Naive thymus-derived CD4-positive, alpha-beta T cell (primary cell): ENCODE data around the gene AHDC1. TPM values are rescaled to one million over a fixed set of nuclear protein-coding genes. Genes with fewer than 3 reads are reported as not detected.
"Not testable (repeated sequence)": the region's sequence is repeated elsewhere in the genome, so short reads cannot be mapped to it uniquely, and the experiment has no call there.

ENCODE experiments used
- ATAC-seq: fragments of 150-1000 bp; cut with Tn5 transposase; 2 replicates; pipeline ENCODE4 v1.10.0; 2021; ENCODE audit warnings: mild to moderate bottlenecking, moderate library complexity
- CTCF ChIA-PET: fragments of 350-600 bp; sonication (Branson Sonifier 250); formaldehyde crosslinking; loops from one replicate; lab custom pipeline; 2021; ENCODE audit warnings: antibody characterized with exemption; lab: Charles Lee
- POLR2A ChIA-PET: fragments of 350-600 bp; sonication (Branson Sonifier 250); formaldehyde crosslinking; loops from one replicate; lab custom pipeline; 2021; ENCODE audit warnings: antibody characterized with exemption, inconsistent platforms; lab: Charles Lee
- DNase-seq, 9 donors: peaks; one replicate each; pipeline versions ENCODE4 v3.0.0 to v3.0.0-alpha.2; 2020 to 2022; ENCODE audit warnings: mixed read lengths in 1 of 9
- H3K27ac ChIP-seq: one replicate; pipeline ENCODE4 v1.7.0; 2013; ENCODE audit warnings: mild to moderate bottlenecking, low read depth, low read length, moderate library complexity
- H3K27me3 ChIP-seq, 2 donors: one replicate each; pipeline ENCODE4 v1.7.0; 2013; ENCODE audit warnings: low read length in 2 of 2, mild to moderate bottlenecking in 2 of 2, moderate library complexity in 2 of 2; ENCODE audit not compliant: control insufficient read depth in 2 of 2, insufficient read depth in 2 of 2
- H3K36me3 ChIP-seq, 3 experiments: 1 replicate in 2 of 3; 2 replicates in 1 of 3; pipeline ENCODE4 v1.7.0; 2013; ENCODE audit warnings: low read length in 3 of 3, mild to moderate bottlenecking in 3 of 3, moderate library complexity in 1 of 3; ENCODE audit not compliant: insufficient read depth in 3 of 3, control insufficient read depth in 2 of 3
- H3K4me1 ChIP-seq, 2 donors: one replicate each; pipeline ENCODE4 v1.7.0; 2013; ENCODE audit warnings: low read length in 2 of 2, mild to moderate bottlenecking in 2 of 2, moderate library complexity in 1 of 2; ENCODE audit not compliant: control insufficient read depth in 2 of 2, insufficient read depth in 2 of 2
- H3K4me3 ChIP-seq: 2 replicates; pipeline ENCODE4 v1.7.0; 2013; ENCODE audit warnings: mild to moderate bottlenecking, low read length
- H3K9me3 ChIP-seq, 3 experiments: 1 replicate in 2 of 3; 2 replicates in 1 of 3; pipeline ENCODE4 v1.7.0; 2013; ENCODE audit warnings: low read length in 3 of 3; ENCODE audit not compliant: control insufficient read depth in 2 of 3
- H3K27ac Mint-ChIP-seq, 9 donors: one replicate each; pipeline ENCODE4 v1.8.0; 2020 to 2022; ENCODE audit warnings: mixed read lengths in 9 of 9, mild to moderate bottlenecking in 8 of 9, moderate library complexity in 5 of 9, inconsistent platforms in 2 of 9
- H3K27me3 Mint-ChIP-seq, 5 donors: one replicate each; pipeline ENCODE4 v1.8.0; 2021 to 2022; ENCODE audit warnings: mixed read lengths in 5 of 5, mild to moderate bottlenecking in 1 of 5
- H3K36me3 Mint-ChIP-seq, 5 donors: one replicate each; pipeline ENCODE4 v1.8.0; 2020 to 2022; ENCODE audit warnings: mixed read lengths in 5 of 5, mild to moderate bottlenecking in 3 of 5, inconsistent platforms in 1 of 5
- H3K4me1 Mint-ChIP-seq, 7 donors: one replicate each; pipeline ENCODE4 v1.8.0; 2020 to 2022; ENCODE audit warnings: mixed read lengths in 7 of 7, mild to moderate bottlenecking in 3 of 7, inconsistent platforms in 1 of 7
- H3K4me3 Mint-ChIP-seq, 10 donors: one replicate each; pipeline ENCODE4 v1.8.0; 2020 to 2022; ENCODE audit warnings: mild to moderate bottlenecking in 10 of 10, mixed read lengths in 10 of 10, moderate library complexity in 6 of 10, inconsistent platforms in 2 of 10
- H3K9me3 Mint-ChIP-seq, 11 donors: one replicate each; pipeline ENCODE4 v1.8.0; 2020 to 2022; ENCODE audit warnings: mixed read lengths in 11 of 11, mild to moderate bottlenecking in 4 of 11, inconsistent platforms in 1 of 11, moderate library complexity in 1 of 11
- intact Hi-C, 2 donors: fragments of 100-400 bp; cut with micrococcal nuclease; formaldehyde crosslinking; loops; one replicate each; pipeline ENCODE4 v1.15.1; 2023
- polyA plus RNA-seq, 2 donors: library from polyadenylated mRNA; unstranded; fragments of 300-500 nt; fragmentation: Illumina TruSeq; gene quantifications; one replicate each; pipeline ENCODE4 v1.2.3, GENCODE V29; 2021
- total RNA-seq, 6 experiments: library from RNA in 5 of 6; stranded (reverse) in 5 of 6; gene quantifications; 1 replicate in 5 of 6; 2 replicates in 1 of 6; pipeline ENCODE4 v1.2.3 and lab custom pipeline; 2021 to 2026

Gene AHDC1
- total and polyA plus RNA-seq, 7 experiments from 2014 or later, result 0.90 to 38.8 (median 21.3) TPM

DNA sequence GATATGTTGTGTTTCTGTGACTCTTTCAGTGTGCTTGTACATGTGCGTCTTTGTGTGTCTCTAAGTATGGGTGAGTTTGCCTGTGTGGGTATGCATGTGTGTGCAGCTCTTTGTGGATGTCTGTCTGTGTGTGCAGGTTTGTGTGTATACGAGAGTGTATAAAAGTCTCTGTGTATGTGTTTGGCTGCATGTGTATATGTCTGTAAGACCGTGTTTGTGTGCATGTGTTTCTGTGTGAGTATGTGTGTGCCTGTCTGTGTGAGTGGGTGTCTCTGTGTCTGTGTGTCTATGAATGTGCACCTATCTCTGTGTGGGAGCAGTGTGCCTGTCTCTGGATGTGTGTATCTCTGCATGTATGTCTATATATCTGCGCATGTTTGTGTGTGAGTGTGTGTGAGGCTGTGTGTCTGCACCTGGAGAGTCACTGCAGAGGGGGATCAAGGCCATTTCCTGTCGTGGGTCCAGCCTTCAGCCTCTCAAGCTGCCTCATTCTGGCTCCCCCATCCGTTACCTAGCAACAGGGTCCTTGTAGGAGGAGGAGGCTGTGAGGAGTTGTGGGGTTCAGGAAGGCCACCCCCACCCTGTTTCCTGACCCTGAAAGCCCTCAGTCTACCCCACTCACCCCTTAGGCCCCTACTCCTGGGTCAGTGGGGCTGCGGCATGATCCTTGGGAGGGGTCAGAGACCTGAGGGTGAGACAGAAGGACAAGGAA lies 20.7 kb upstream of the AHDC1 start:
- Mint-ChIP-seq H3K27ac (no peak overlapping the region), H3K27me3 (peaks cover 0 to 2% (median 0%) of the 10 kb centered on the region in 5 donors), H3K4me3 (no peak overlapping the region), H3K36me3 (no peaks in the 10 kb centered on the region), H3K4me1 (peaks cover 26 to 37% (median 29%) of the 10 kb centered on the region in 7 donors), H3K9me3 (no peaks in the 10 kb centered on the region)
- Histone ChIP-seq H3K4me3 (peak overlapping the region; percentile 15), H3K4me1 (peaks cover 35 to 52% of the 10 kb centered on the region in 2 donors), H3K36me3 (no peaks in the 10 kb centered on the region), H3K27me3 (no peaks in the 10 kb centered on the region), H3K27ac (no peak overlapping the region), H3K9me3 (no peaks in the 10 kb centered on the region)
- DNase-seq (no peak), ATAC-seq (no peak)
- ChIA-PET POLR2A (interaction anchor here (1.2 to 1.5 kb wide), 2 partner anchors 8 to 16 kb away, joined by 4 read pairs; no protein-coding TSS in a partner anchor), CTCF (interaction anchor here (1.4 kb wide), 1 partner anchor 38 kb away, joined by 7 read pairs; no protein-coding TSS in a partner anchor)
- intact Hi-C loops, result no loop called here

DNA sequence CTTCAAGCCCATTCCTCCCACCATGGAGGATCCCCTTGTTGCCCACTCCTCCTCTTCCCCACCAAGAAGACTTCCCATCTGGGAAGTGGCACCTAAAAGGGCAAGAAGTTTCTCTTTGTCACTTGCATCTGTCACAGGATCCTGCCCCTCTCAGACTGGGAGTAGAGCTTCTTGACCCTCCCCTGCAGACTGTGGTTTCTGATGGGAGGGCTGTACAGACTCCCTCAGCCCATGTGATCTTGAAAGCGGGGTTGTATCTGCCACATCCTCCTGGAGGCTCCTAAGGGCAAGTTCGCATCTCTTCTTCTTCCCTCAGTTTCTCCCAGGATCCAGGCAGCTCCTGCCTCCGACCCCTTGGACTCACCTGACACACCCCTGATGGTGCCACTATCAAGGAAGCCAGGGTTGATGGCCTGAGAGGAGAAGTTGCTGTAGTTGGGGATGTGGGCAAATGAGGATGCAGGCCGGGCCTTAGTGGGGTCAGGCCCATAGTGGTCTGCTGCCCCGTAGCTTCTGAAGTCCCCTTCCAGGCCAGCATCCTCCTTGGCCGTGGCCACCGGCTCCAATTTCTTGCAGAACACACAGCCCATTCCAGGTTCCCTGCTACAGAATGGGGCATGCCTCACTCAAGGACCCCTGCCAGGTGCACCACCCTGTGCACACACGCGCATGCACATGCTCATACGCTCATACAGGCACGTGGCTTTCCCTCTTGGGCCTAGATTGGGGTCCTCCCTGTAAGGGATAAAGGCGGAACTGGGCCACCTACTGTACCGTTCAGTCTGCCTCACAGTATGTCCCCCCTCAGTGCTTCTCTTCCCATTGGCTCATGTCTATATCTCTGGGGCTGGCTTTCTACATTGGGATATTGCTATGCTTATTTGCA lies 19.6 kb upstream of the AHDC1 start:
- peaks cover 35 to 47% of the 10 kb centered on the region in 2 donors for H3K4me1 ChIP-seq
- H3K4me3 Mint-ChIP-seq, result peak overlapping the region in 7 of 10 donors; percentile 5 to 70 (median 29)
- H3K36me3 Mint-ChIP-seq, result peaks cover 0 to 1% (median 0%) of the 10 kb centered on the region in 5 donors
- H3K9me3 Mint-ChIP-seq, result no peaks in the 10 kb centered on the region
- peak overlapping the region in 5 of 9 donors; percentile 4 to 75 (median 29) for H3K27ac Mint-ChIP-seq
- no peaks in the 10 kb centered on the region for H3K27me3 ChIP-seq
- no peak overlapping the region for H3K4me3 ChIP-seq
- H3K4me1 Mint-ChIP-seq, result peaks cover 26 to 36% (median 30%) of the 10 kb centered on the region in 7 donors
- H3K9me3 ChIP-seq, result no peaks in the 10 kb centered on the region
- ATAC-seq (no peak), DNase-seq (no peak)
- H3K36me3 ChIP-seq, result no peaks in the 10 kb centered on the region
- CTCF ChIA-PET, result interaction anchor here (0.5 kb wide), 1 partner anchor 526 kb away, joined by 3 read pairs; no protein-coding TSS in a partner anchor
- peaks cover 0 to 2% (median 0%) of the 10 kb centered on the region in 5 donors for H3K27me3 Mint-ChIP-seq
- no peak overlapping the region for H3K27ac ChIP-seq
- POLR2A ChIA-PET, result interaction anchor here (1.0 to 1.2 kb wide), 2 partner anchors 11 to 14 kb away, joined by 3 to 4 read pairs; partner anchors contain the start of gene FGR
- intact Hi-C loops, result no loop called here

DNA sequence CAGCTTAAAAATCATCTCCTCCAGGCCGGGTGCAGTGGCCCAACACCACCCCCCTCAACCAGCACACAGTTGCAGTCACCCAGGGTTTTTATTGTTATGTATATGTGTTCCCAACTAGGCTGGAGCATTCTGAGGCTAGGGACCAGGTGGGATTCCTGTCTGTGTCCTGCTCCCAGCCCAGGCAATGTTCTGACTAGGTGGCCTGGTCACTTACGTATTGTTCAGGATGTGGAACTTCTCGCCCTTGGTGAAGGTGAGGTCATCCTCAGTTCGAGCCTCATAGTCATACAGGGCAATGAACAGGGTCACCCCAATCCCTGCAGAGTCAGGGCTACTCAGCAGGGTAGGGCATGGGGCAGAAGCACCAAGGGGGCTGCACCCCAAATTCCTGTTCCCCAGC lies 18.9 kb upstream of the AHDC1 start:
- intact Hi-C loops, result no loop called here
- Mint-ChIP-seq H3K36me3 (peaks cover 0 to 2% (median 0%) of the 10 kb centered on the region in 5 donors), H3K27ac (no peak overlapping the region), H3K27me3 (peaks cover 0 to 2% (median 0%) of the 10 kb centered on the region in 5 donors), H3K4me3 (peak overlapping the region in 2 of 10 donors; percentile 29 to 70), H3K9me3 (no peaks in the 10 kb centered on the region), H3K4me1 (peaks cover 32 to 40% (median 33%) of the 10 kb centered on the region in 7 donors)
- Histone ChIP-seq H3K27me3 (no peaks in the 10 kb centered on the region), H3K27ac (no peak overlapping the region), H3K9me3 (no peaks in the 10 kb centered on the region), H3K4me1 (peaks cover 38 to 53% of the 10 kb centered on the region in 2 donors), H3K4me3 (no peak overlapping the region), H3K36me3 (no peaks in the 10 kb centered on the region)
- no peak for ATAC-seq
- ChIA-PET POLR2A (interaction anchor here (1.0 kb wide), 1 partner anchor 12 kb away, joined by 3 read pairs; the partner anchor contains the start of gene FGR), CTCF (interaction anchor here (0.5 kb wide), 1 partner anchor 525 kb away, joined by 3 read pairs; no protein-coding TSS in a partner anchor)
- no peak for DNase-seq

DNA sequence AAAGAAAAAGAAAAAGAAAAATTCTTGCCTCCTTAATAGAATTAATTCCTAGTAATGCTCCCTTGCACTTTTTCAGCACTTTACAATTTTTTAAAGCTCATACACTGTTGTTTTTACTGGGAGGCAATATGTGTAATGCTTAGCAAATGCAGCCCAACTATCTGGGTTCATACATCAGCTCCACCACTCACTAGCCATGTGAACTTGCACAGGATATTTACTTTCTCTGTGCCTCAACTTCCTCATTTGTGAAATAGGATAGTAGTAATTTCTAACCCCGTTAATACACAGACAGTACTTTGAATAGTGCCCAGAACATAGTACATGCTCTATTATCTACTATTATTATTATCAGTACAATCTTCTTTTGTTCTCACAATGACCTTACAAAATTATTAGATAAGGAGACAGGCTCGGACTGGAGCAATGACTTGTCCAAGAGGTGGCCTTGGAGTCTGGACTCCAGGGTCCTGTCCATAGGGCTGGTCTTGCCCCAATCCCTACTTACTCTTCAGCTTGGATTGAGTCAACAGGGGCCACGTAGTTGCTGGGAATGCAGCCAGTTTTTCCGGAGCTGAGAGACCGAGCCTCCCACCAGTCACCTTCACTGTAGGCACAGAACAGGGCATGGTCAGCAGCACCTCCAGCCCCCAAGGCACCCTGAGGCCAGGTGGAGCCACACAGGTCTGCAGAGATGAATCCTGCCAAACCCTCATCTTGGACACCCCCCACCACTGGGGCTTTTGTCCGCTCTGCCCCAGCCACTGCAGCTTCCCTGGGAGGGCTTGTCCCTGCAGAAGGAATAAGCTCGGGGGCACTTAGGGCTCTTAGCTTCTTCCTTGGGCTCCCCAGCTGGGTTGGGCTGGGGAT lies 17.3 kb upstream of the AHDC1 start:
- H3K27ac ChIP-seq, result no peak overlapping the region
- intact Hi-C loops, result no loop called here

DNA sequence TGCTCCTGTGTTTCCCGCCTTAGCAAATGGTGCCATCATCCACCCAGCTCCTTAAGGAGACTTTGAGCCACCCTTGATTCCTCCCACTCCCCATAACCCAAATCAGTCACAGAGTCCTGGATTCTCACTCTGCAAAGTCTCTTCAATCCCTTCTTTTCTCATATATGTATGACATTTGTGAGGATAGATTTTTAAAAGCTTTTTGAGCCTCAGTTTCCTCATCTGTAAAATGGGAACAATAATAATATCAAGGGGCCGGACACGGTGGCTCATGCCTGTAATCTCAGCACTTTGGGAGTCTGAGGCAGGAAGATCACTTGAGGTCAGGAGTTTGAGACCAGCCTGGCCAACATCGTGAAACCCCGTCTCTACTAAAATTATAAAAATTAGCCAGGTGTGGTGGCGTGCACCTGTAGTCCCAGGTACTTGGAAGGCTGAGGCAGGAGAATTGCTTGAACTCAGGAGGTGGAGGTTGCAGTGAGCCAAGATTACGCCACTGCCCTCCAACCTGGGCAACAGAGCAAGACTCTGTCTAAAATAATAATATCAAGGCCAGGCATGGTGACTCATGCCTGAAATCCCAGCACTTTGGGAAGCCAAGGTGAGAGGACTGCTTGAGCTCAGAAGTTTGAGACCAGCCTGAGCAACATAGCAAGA lies 16.0 kb upstream of the AHDC1 start:
- H3K9me3 Mint-ChIP-seq, H3K36me3 ChIP-seq, ATAC-seq, H3K4me3 ChIP-seq, H3K27me3 ChIP-seq, DNase-seq, H3K27me3 Mint-ChIP-seq, H3K36me3 Mint-ChIP-seq, H3K27ac ChIP-seq, H3K9me3 ChIP-seq, intact Hi-C loops: not testable (repeated sequence)
- Mint-ChIP-seq H3K27ac (peak overlapping the region in 7 of 9 donors; percentile 15 to 85 (median 76)), H3K4me3 (peak overlapping the region in 6 of 10 donors; percentile 2 to 66 (median 30)), H3K4me1 (peaks cover 38 to 56% (median 53%) of the 10 kb centered on the region in 7 donors)
- ChIA-PET POLR2A (interaction anchor here (1.1 to 18.4 kb wide), 5 partner anchors 8 to 45 kb away, joined by 4 to 338 read pairs (median 6); partner anchors contain the start of gene IFI6), CTCF (interaction anchor here (0.9 to 18.3 kb wide), 2 partner anchors 23 to 46 kb away, joined by 3 to 378 read pairs; partner anchors contain the start of gene IFI6)
- peaks cover 54 to 57% of the 10 kb centered on the region in 2 donors for H3K4me1 ChIP-seq

More for the DNA sequence above, 17.3 kb upstream of the AHDC1 start:
- Mint-ChIP-seq H3K27ac (peak overlapping the region in 3 of 9 donors; percentile 19 to 51 (median 33)), H3K27me3 (peaks cover 0 to 2% (median 0%) of the 10 kb centered on the region in 5 donors), H3K9me3 (no peaks in the 10 kb centered on the region), H3K36me3 (peaks cover 0 to 2% (median 0%) of the 10 kb centered on the region in 5 donors), H3K4me1 (peaks cover 38 to 48% (median 45%) of the 10 kb centered on the region in 7 donors), H3K4me3 (no peak overlapping the region)
- Histone ChIP-seq H3K4me3 (no peak overlapping the region), H3K4me1 (peaks cover 54 to 58% of the 10 kb centered on the region in 2 donors), H3K36me3 (no peaks in the 10 kb centered on the region), H3K27me3 (no peaks in the 10 kb centered on the region), H3K9me3 (no peaks in the 10 kb centered on the region)
- ChIA-PET POLR2A (interaction anchor here (1.0 to 18.4 kb wide), 3 partner anchors 8 to 44 kb away, joined by 3 to 338 read pairs (median 5); partner anchors contain the start of gene IFI6), CTCF (interaction anchor here (18.3 kb wide), 1 partner anchor 45 kb away, joined by 378 read pairs; the partner anchor contains the start of gene IFI6)
- DNase-seq, result no peak
- no peak for ATAC-seq
